Motor neuron (in vitro differentiated cells): ENCODE data around the gene APOE. TPM values are rescaled to one million over a fixed set of nuclear protein-coding genes. Genes with fewer than 3 reads are reported as not detected.

ENCODE experiments used
- ATAC-seq, 8 experiments: fragments of 200-7000 bp; cut with Tn5 transposase; replicated peaks in 6 of 8; 2 replicates each; pipeline ENCODE4 v1.8.0; 2021; ENCODE audit warnings: mild to moderate bottlenecking in 8 of 8, moderate library complexity in 8 of 8
- H3K27ac ChIP-seq, 2 donors: fragments of 250-450 bp; sonication (Bioruptor Pico); 2 replicates each; pipeline ENCODE4 v1.9.0; 2021; ENCODE audit warnings: antibody characterized with exemption in 2 of 2, mild to moderate bottlenecking in 2 of 2, moderate library complexity in 1 of 2
- H3K4me1 ChIP-seq, 2 donors: fragments of 250-450 bp; sonication (Bioruptor Pico); replicated peaks in 1 of 2; 2 replicates each; pipeline ENCODE4 v1.6.1; 2021; ENCODE audit warnings: antibody characterized with exemption in 2 of 2, mild to moderate bottlenecking in 2 of 2, moderate library complexity in 1 of 2
- H3K4me3 ChIP-seq, 5 donors: fragments of 250-450 bp; sonication (Bioruptor Pico); 2 replicates each; pipeline ENCODE4 v1.9.0; 2021; ENCODE audit warnings: antibody characterized with exemption in 5 of 5, mild to moderate bottlenecking in 5 of 5, moderate library complexity in 4 of 5
- WGBS, 10 experiments: fragments of 450-650 bp; shearing (Covaris generic); methylation state at CpG; one replicate each; pipeline ENCODE4 v1.0.0; 2022; 5-methylcytosine and 5-hydroxymethylcytosine counted together
- in situ Hi-C, 9 experiments: fragments of 400-800 bp; cut with MboI; loops; one replicate each; pipeline ENCODE4 v1.15.0; 2021; ENCODE audit warnings: low sequenced_read_pairs in 9 of 9, low pct_unique_long_range_greater_than_20kb in 2 of 9; ENCODE audit not compliant: unreplicated experiment in 9 of 9
- total RNA-seq, 8 experiments: library from RNA; unstranded; fragments of 300-600 nt; gene quantifications; 2 replicates each; pipeline versions ENCODE4 v1.2.3 to v1.2.4, GENCODE V29; 2022

The APOE gene
- total RNA-seq, 8 experiments from 2014 or later, result 4.6 to 248 (median 30.2) TPM

DNA sequence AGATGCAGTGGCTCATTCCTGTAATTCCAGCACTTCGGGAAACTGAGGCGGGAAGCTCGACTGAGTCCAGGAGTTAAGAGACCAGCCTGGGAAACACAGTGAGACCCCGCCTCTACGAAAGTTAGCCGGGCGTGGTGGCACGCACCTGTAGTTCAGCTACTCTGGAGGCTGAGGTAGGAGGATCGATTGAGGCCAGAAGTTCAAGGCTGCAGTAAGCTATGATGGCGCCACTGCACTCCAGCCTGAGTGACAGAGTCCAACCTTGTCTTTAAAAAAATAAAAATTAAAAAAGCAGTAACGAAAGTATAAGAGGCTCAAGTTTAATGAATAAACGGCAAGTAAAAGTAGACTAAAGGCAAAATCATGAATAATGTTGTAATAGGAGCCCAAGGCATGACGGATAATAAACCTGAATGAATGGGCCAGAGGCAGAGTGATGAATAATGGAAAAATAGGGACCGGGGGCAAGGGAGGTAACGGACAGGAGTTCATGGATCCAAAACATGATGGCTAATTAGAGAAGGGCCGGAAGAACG is 15.7 kb upstream of the APOE start:
- Histone ChIP-seq H3K27ac (peak overlapping the region; percentile 12 to 64), H3K4me1 (peaks cover 7 to 12% of the 10 kb centered on the region in 2 donors), H3K4me3 (peak overlapping the region; percentile 30 to 40 (median 36))
- in situ Hi-C loops, result no loop called here
- 16 to 57% (median 49%) methylated on average over 5 to 17 of the region's 17 CpGs for WGBS, 10 experiments
- no peak for ATAC-seq

DNA sequence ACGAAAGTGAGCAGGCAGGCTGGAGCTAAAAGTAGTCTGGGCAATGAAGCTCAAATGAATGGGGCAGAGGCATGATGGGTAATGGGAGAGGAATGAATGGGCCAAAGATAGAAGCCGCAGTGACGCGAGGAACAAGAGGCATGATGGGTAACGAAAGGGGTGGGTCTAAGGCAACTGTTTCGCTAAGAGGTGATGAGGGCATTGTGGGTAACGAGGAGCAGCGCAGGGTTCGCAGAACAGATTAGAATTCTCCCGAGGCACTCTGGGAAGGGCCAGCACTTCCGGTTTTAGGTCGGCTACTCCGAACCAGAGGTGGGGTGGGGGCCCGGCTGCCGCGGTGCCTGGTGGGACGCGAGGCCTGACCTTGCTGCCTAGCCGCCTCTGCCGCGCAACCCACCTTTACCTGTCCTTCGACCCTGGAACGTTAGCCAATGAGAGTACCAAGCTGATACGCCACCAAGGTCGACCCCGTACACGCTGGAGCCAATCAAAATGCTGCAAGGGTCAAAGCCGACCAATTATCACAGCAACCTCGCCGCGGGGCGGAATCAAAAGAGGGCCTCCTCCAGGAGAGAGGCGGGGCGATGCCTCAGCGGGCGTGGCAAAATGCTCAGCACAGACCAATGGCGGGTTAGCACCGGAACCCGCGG is 15.1 kb upstream of the APOE start:
- H3K27ac ChIP-seq, result peak overlapping the region; percentile 64 to 79
- ATAC-seq, result peak; percentile 79 to 87 (median 84)
- peak overlapping the region; percentile 30 to 40 (median 36) for H3K4me3 ChIP-seq
- H3K4me1 ChIP-seq, result peaks cover 7 to 12% of the 10 kb centered on the region in 2 donors
- in situ Hi-C loops, result no loop called here
- WGBS, 10 experiments, result 0 to 6% (median 0%) methylated on average over 1 to 16 of the region's 40 CpGs

DNA sequence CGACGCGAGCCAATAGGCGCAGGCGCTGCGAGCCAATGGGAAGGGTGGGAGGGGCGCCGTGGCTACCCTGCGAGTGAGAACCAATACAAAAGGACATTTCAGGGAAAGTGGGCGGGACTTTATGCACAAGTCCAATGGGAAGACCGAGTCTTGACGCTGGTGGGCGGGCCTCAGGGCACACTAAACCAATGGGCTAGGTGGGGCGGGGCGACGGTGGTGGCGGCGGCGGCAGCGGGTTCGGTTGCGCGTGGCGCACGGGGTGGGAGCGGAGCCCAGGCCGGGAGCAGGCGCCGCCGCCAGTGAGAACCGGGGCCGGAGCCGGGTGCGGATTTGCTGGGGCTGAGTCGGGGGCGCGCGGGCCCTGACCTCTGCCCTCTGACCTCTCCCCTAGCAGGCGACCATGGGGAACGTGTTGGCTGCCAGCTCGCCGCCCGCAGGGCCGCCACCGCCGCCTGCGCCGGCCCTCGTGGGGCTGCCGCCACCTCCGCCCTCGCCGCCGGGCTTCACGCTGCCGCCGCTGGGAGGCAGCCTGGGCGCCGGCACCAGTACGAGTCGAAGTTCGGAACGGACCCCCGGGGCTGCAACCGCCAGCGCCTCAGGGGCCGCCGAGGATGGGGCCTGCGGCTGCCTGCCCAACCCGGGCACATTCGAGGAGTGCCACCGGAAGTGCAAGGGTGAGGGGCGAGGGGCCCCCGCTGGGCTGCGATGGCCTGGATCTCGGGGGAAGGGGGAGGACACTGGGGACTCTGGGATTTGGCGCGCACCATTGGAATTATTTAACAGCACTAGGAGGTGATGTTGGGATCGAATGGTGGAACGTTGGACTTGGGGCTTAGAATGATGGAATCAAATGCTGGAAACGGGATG is 14.3 kb upstream of the APOE start, which contains the start of gene TOMM40:
TSS of gene TOMM40 (plus strand) at position 239 of the 867 bp plus-strand sequence. CDS start at position 401, 162 bp downstream.
- WGBS, 10 experiments, result 0% methylated on average over 1 to 6 of the region's 81 CpGs; no CpG with 5 or more reads in 6 of the 10 experiments
- in situ Hi-C loops, result no loop called here
- Histone ChIP-seq H3K4me1 (peaks cover 7 to 12% of the 10 kb centered on the region in 2 donors), H3K27ac (peak within 1 kb of the TSS; percentile 83 to 93), H3K4me3 (peak within 1 kb of the TSS; percentile 71 to 89 (median 79))
- ATAC-seq, result peak in 6 of 8 experiments; percentile 72 to 78 (median 76)

- in situ Hi-C loops, result no loop called here
- peaks cover 7 to 12% of the 10 kb centered on the region in 2 donors for H3K4me1 ChIP-seq
- H3K27ac ChIP-seq, result no peak overlapping the region
- H3K4me3 ChIP-seq, result no peak overlapping the region
- 79 to 100% (median 85%) methylated on average over 1 to 6 of the region's 7 CpGs; no CpG with 5 or more reads in 5 of the 10 experiments for WGBS, 10 experiments
- no peak for ATAC-seq
Measured at GRCh38 chr19:44892932-44893331, 12.7 kb upstream of the APOE start.

DNA sequence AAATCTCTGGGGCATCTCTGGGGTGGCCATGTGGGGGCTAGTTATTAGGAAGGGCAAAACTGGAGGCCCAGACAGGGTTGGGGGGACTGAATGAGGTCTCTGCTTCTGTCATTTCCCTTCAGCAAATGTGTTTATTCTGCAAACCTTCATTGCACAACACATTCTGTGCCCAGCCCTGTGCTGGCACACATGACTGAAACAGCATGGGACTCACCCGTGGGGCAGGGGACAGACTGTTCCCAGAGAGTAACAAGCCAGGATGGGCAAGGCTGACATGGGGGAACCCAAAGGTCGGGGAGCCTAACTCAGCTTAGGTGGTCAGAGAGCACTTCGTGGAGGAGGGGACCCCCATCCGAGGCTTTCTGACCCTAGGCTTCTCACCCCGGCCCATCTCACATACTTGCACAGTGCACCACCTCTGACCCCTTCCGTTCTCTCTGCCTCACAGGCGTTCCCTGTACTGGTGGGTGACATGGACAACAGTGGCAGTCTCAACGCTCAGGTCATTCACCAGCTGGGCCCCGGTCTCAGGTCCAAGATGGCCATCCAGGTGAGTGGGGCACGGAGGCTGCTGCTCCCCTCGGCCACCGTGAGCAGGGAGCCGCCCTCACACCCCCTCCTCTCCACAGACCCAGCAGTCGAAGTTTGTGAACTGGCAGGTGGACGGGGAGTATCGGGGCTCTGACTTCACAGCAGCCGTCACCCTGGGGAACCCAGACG is 12.1 kb upstream of the APOE start:
- ATAC-seq, result no peak
- H3K4me1 ChIP-seq, result peaks cover 7 to 12% of the 10 kb centered on the region in 2 donors
- H3K27ac ChIP-seq, result no peak overlapping the region
- in situ Hi-C loops, result no loop called here
- 88 to 100% (median 98%) methylated on average over 1 to 13 of the region's 18 CpGs; no CpG with 5 or more reads in 4 of the 10 experiments for WGBS, 10 experiments
- H3K4me3 ChIP-seq, result no peak overlapping the region

GRCh38 chr19:44894052-44894400 is 11.6 kb upstream of the APOE start:
- Histone ChIP-seq H3K4me1 (peaks cover 7 to 12% of the 10 kb centered on the region in 2 donors), H3K27ac (no peak overlapping the region), H3K4me3 (no peak overlapping the region)
- in situ Hi-C loops, result no loop called here
- no peak for ATAC-seq
- 93 to 100% (median 100%) methylated on average over 2 to 4 of the region's 6 CpGs; no CpG with 5 or more reads in 5 of the 10 experiments for WGBS, 10 experiments

GRCh38 chr19:44894946-44895345 is 10.7 kb upstream of the APOE start:
- in situ Hi-C loops, result no loop called here
- Histone ChIP-seq H3K4me3 (no peak overlapping the region), H3K4me1 (peaks cover 7% of the 10 kb centered on the region in 2 donors), H3K27ac (no peak overlapping the region)
- no peak for ATAC-seq
- WGBS, 10 experiments, result 50 to 100% (median 83%) methylated on average over 1 to 6 of the region's 9 CpGs; no CpG with 5 or more reads in 3 of the 10 experiments

GRCh38 chr19:44897835-44898234 is 7.8 kb upstream of the APOE start:
- in situ Hi-C loops, result no loop called here
- Histone ChIP-seq H3K27ac (no peak overlapping the region), H3K4me1 (no peaks in the 10 kb centered on the region), H3K4me3 (no peak overlapping the region)
- ATAC-seq, result peak in 1 of 8 experiments; percentile 8
- WGBS, 10 experiments, result 80 to 100% (median 100%) methylated on average over 1 to 2 of the region's 8 CpGs; no CpG with 5 or more reads in 7 of the 10 experiments

GRCh38 chr19:44900328-44901244 is 5.0 kb upstream of the APOE start:
- in situ Hi-C loops, result no loop called here
- Histone ChIP-seq H3K4me1 (peaks cover 0 to 3% of the 10 kb centered on the region in 2 donors), H3K27ac (no peak overlapping the region), H3K4me3 (no peak overlapping the region)
- ATAC-seq, result no peak
- 60 to 100% (median 88%) methylated on average over 1 to 5 of the region's 19 CpGs; no CpG with 5 or more reads in 4 of the 10 experiments for WGBS, 10 experiments

- Histone ChIP-seq H3K4me1 (peaks cover 0 to 12% of the 10 kb centered on the region in 2 donors), H3K27ac (no peak overlapping the region), H3K4me3 (no peak overlapping the region)
- WGBS, 10 experiments, result 20 to 72% methylated on average over 1 to 8 of the region's 15 CpGs; no CpG with 5 or more reads in 8 of the 10 experiments
- peak in 5 of 8 experiments; percentile 2 to 27 (median 12) for ATAC-seq
- in situ Hi-C loops, result no loop called here
Measured at GRCh38 chr19:44903216-44903601, 2.4 kb upstream of the APOE start.

- WGBS, 10 experiments, result 0 to 67% (median 36%) methylated on average over 1 to 10 of the region's 24 CpGs; no CpG with 5 or more reads in 3 of the 10 experiments
- in situ Hi-C loops, result no loop called here
- peak; percentile 38 to 76 (median 64) for ATAC-seq
- Histone ChIP-seq H3K4me1 (peaks cover 0 to 12% of the 10 kb centered on the region in 2 donors), H3K27ac (no peak overlapping the region), H3K4me3 (no peak overlapping the region)
Measured at GRCh38 chr19:44903602-44904425, 1.8 kb upstream of the APOE start.
